H1 (cell line): ENCODE results near the gene EEF1AKMT3. TPM values are rescaled to one million over a fixed set of nuclear protein-coding genes. Genes with fewer than 3 reads are reported as not detected.

Experiments used
- CHD7 ChIP-seq: fragments of 300-600 bp; sonication (generic); IDR thresholded peaks from 2 replicates; pipeline ENCODE4 v1.7.1; 2012; ENCODE audit warnings: low read length, moderate library complexity, mild to moderate bottlenecking, inconsistent platforms; ENCODE audit not compliant: insufficient replicate concordance
- polyA plus RNA-seq, 7 experiments: library from polyadenylated mRNA; depleted of rRNA in 3 of 7; stranded (reverse) in 5 of 7; unstranded in 2 of 7; fragments of >200 nt in 5 of 7; fragments of 200-250 nt in 2 of 7; gene quantifications; 1 replicate in 5 of 7; 2 replicates in 1 of 7; 4 replicates in 1 of 7; pipeline versions ENCODE4 v1.2.1 to v1.2.3, GENCODE V29; 2011 to 2013; ENCODE audit warnings: missing spikeins in 2 of 7, mixed read lengths in 2 of 7
- total RNA-seq: library from RNA; stranded (reverse); fragmentation: NEBNext Ultra II Directional; extraction: Animal tissue kit (Norgen Biotek cat#: 25700); gene quantifications from 2 replicates; pipeline ENCODE4 v1.2.1, GENCODE V29; 2021

The EEF1AKMT3 gene
- total and polyA plus RNA-seq, 2 of the 8 experiments (the other 6 are each of a cell fraction or from before 2014, with no cell fraction given), result 3.1 to 4.4 TPM

DNA sequence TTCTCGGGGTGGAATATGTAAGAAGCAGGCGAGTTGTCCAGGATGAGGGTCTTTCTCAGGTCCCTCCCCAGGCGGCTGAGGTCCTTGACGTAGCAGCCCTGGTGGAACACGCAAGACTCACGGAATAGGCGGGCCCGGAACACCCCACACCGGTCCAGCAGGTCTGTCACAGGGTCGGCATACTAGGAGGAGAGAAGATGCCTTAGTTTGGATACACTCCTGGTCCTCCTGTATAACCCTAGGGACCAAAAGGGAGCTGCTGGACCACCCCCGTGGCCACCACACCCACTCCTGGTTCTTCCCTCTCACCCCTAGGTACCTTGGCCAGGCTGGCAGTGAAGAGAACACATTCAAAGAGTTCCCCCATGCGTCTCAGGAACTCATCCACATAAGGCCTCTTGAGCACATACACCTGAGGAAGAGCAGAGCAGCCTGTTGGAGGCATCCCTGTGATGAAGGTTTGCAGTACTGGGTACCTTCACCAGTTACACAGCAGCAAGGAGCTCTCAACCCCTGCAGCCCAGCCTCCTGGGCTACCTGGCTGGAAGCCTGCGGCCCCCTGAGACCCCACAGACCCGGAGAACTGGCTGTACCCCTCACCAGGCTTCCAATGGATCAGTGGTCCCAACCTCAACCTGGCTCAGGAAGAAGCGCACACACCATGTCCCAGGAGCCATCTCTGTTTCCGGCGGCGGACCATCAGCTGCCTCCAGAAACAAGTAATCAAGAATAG, 51.7 kb downstream of the EEF1AKMT3 start (continued):
- no peak for TF ChIP-seq CHD7
- TF ChIP-seq, all 59 proteins: peak for 0
